H1 (cell line): ENCODE results near the gene MRPS25. TPM values are rescaled to one million over a fixed set of nuclear protein-coding genes. Genes with fewer than 3 reads are reported as not detected.

ENCODE experiments used
- CTCF ChIA-PET: fragments of 300-600 bp; sonication (Branson Sonifier 250); formaldehyde crosslinking; loops from one replicate; lab custom pipeline; 2021; ENCODE audit not compliant: partially characterized antibody; lab: Charles Lee
- POLR2A ChIA-PET: fragments of 300-600 bp; sonication (Branson Sonifier 250); formaldehyde crosslinking; loops from one replicate; lab custom pipeline; 2021; ENCODE audit warnings: inconsistent platforms; ENCODE audit not compliant: partially characterized antibody; lab: Charles Lee
- DNase-seq, 2 experiments: peaks; one replicate each; pipeline versions ENCODE4 v3.0.0 to v3.0.0-alpha.2; 2010 to 2022; ENCODE audit warnings: low spot score in 2 of 2, low read depth in 1 of 2, mixed read lengths in 1 of 2
- FAIRE-seq: peaks from 2 replicates; lab custom pipeline; 2011; peaks lifted over from hg19 to GRCh38; lab: Jason Lieb, UNC
- H2AFZ ChIP-seq: 2 replicates; pipeline ENCODE4 v1.8.1; 2012; ENCODE audit warnings: low read length, inconsistent platforms
- H2AK5ac ChIP-seq: 2 replicates; pipeline ENCODE4 v1.6.1; 2013; ENCODE audit warnings: low read depth, low read length
- H2BK120ac ChIP-seq: replicated peaks from 2 replicates; pipeline ENCODE3; 2013; ENCODE audit warnings: low read depth, low read length, inconsistent platforms
- H2BK12ac ChIP-seq: 2 replicates; pipeline ENCODE4 v1.6.1; 2013; ENCODE audit warnings: low read depth, low read length
- H2BK15ac ChIP-seq: 2 replicates; pipeline ENCODE4 v1.6.1; 2013; ENCODE audit warnings: low read length
- H2BK20ac ChIP-seq: 2 replicates; pipeline ENCODE4 v1.6.1; 2013; ENCODE audit warnings: low read length
- H2BK5ac ChIP-seq: 2 replicates; pipeline ENCODE4 v1.6.1; 2013; ENCODE audit warnings: low read depth, low read length
- H3K14ac ChIP-seq: 2 replicates; pipeline ENCODE4 v1.6.1; 2013; ENCODE audit warnings: inconsistent platforms; ENCODE audit not compliant: insufficient read length
- H3K18ac ChIP-seq: 2 replicates; pipeline ENCODE4 v1.6.1; 2013; ENCODE audit warnings: low read length; ENCODE audit errors: extremely low read depth
- H3K23ac ChIP-seq: 2 replicates; pipeline ENCODE4 v1.6.1; 2013; ENCODE audit warnings: inconsistent platforms; ENCODE audit not compliant: insufficient read length
- H3K23me2 ChIP-seq: 2 replicates; pipeline ENCODE4 v1.6.1; 2013; ENCODE audit warnings: low read depth, low read length
- H3K27ac ChIP-seq: 2 replicates; pipeline ENCODE4 v1.6.1; 2011; ENCODE audit warnings: low read depth, low read length, inconsistent platforms
- H3K27me3 ChIP-seq, 4 experiments: replicated peaks in 1 of 4; 1 replicate in 1 of 4; 2 replicates in 3 of 4; pipeline versions ENCODE4 v1.6.1 to v1.8.1; 2011 to 2013; ENCODE audit warnings: low read length in 3 of 4, mild to moderate bottlenecking in 3 of 4, inconsistent platforms in 2 of 4, mixed read lengths in 2 of 4, moderate library complexity in 1 of 4; ENCODE audit not compliant: control insufficient read depth in 3 of 4, insufficient read depth in 3 of 4; ENCODE audit errors: extremely low read depth in 1 of 4
- H3K36me3 ChIP-seq, 4 experiments: 2 replicates each; pipeline versions ENCODE4 v1.6.1 to v1.8.1; 2011 to 2013; ENCODE audit warnings: mild to moderate bottlenecking in 4 of 4, low read length in 3 of 4, moderate library complexity in 2 of 4, control low read depth in 1 of 4, inconsistent platforms in 1 of 4; ENCODE audit not compliant: insufficient read depth in 4 of 4, control insufficient read depth in 2 of 4
- H3K4ac ChIP-seq: replicated peaks from 2 replicates; pipeline ENCODE3; 2013; ENCODE audit warnings: low read length, low read depth, mixed read lengths, inconsistent platforms; ENCODE audit not compliant: insufficient read length
- H3K4me1 ChIP-seq, 4 experiments: replicated peaks in 1 of 4; 1 replicate in 1 of 4; 2 replicates in 3 of 4; pipeline versions ENCODE4 v1.6.1 to v1.8.1; 2011 to 2013; ENCODE audit warnings: low read length in 3 of 4, inconsistent platforms in 2 of 4, mixed read lengths in 1 of 4; ENCODE audit not compliant: insufficient read depth in 4 of 4, control insufficient read depth in 3 of 4
- H3K4me2 ChIP-seq, 2 experiments: 2 replicates each; pipeline versions ENCODE4 v1.6.1 to v1.8.1; 2011 to 2013; ENCODE audit warnings: low read depth in 2 of 2, low read length in 2 of 2, control low read depth in 1 of 2, inconsistent platforms in 1 of 2, mild to moderate bottlenecking in 1 of 2; ENCODE audit not compliant: insufficient read depth in 1 of 2
- H3K4me3 ChIP-seq, 4 experiments: fragments of 200-600, 300-600 bp in 1 of 4; sonication (generic), shearing (Covaris generic), sonication (Bioruptor Twin) in 1 of 4; 2 replicates each; pipeline versions ENCODE4 v1.5.1 to v1.8.1; 2011 to 2016; ENCODE audit warnings: low read length in 4 of 4, low read depth in 3 of 4, control low read depth in 2 of 4, inconsistent platforms in 2 of 4, mild to moderate bottlenecking in 2 of 4, mixed read lengths in 1 of 4, moderate library complexity in 1 of 4; ENCODE audit not compliant: insufficient read depth in 2 of 4; ENCODE audit errors: extremely low read depth in 1 of 4
- H3K56ac ChIP-seq: replicated peaks from 2 replicates; pipeline ENCODE3; 2013; ENCODE audit warnings: low read depth, mild to moderate bottlenecking, mixed read lengths, low read length, inconsistent platforms; ENCODE audit not compliant: insufficient read length
- H3K79me1 ChIP-seq: 2 replicates; pipeline ENCODE4 v1.6.1; 2013; ENCODE audit warnings: low read depth, low read length, control low read depth
- H3K79me2 ChIP-seq, 2 experiments: 2 replicates each; pipeline versions ENCODE4 v1.6.1 to v1.8.1; 2012 to 2013; ENCODE audit warnings: low read length in 2 of 2, mild to moderate bottlenecking in 2 of 2, inconsistent platforms in 1 of 2; ENCODE audit not compliant: insufficient read depth in 2 of 2, control insufficient read depth in 1 of 2
- H3K9ac ChIP-seq, 4 experiments: replicated peaks in 1 of 4; 1 replicate in 1 of 4; 2 replicates in 3 of 4; pipeline versions ENCODE4 v1.6.1 to v1.8.1; 2011 to 2013; ENCODE audit warnings: low read depth in 3 of 4, low read length in 3 of 4, control low read depth in 2 of 4, mild to moderate bottlenecking in 2 of 4, moderate library complexity in 2 of 4, inconsistent platforms in 1 of 4; ENCODE audit errors: extremely low read depth in 1 of 4
- H3K9me3 ChIP-seq, 2 experiments: 2 replicates each; pipeline versions ENCODE4 v1.6.1 to v1.8.1; 2012 to 2013; ENCODE audit warnings: mild to moderate bottlenecking in 2 of 2, moderate library complexity in 2 of 2, control low read depth in 1 of 2, inconsistent platforms in 1 of 2, low read depth in 1 of 2, low read length in 1 of 2, mixed read lengths in 1 of 2; ENCODE audit not compliant: insufficient read depth in 2 of 2
- H4K20me1 ChIP-seq, 2 experiments: replicated peaks in 1 of 2; 2 replicates each; pipeline versions ENCODE3 to v1.8.1; 2011 to 2013; ENCODE audit warnings: inconsistent platforms in 2 of 2, low read length in 2 of 2, mild to moderate bottlenecking in 1 of 2; ENCODE audit not compliant: insufficient read depth in 2 of 2, control insufficient read depth in 1 of 2
- H4K5ac ChIP-seq: 2 replicates; pipeline ENCODE4 v1.6.1; 2013; ENCODE audit warnings: low read length, low read depth, mixed read lengths, inconsistent platforms; ENCODE audit not compliant: insufficient read length
- H4K8ac ChIP-seq: 2 replicates; pipeline ENCODE4 v1.8.0; 2013; ENCODE audit warnings: mild to moderate bottlenecking, moderate library complexity, low read length, inconsistent platforms; ENCODE audit not compliant: insufficient read depth; ENCODE audit errors: extremely low read depth
- H4K91ac ChIP-seq: replicated peaks from 2 replicates; pipeline ENCODE3; 2013; ENCODE audit warnings: low read length, mixed read lengths, inconsistent platforms; ENCODE audit not compliant: insufficient read length
- ASH2L ChIP-seq: fragments of 200-600, 300-600 bp; sonication (generic); IDR thresholded peaks from one replicate; pipeline ENCODE4 v1.7.1; 2017; ENCODE audit warnings: low read length
- CREB1 ChIP-seq: IDR thresholded peaks from 2 replicates; pipeline ENCODE4 v1.6.1; 2012; ENCODE audit warnings: inconsistent platforms
- JUN ChIP-seq: IDR thresholded peaks from 2 replicates; pipeline ENCODE4 v1.6.1; 2011; ENCODE audit warnings: low read depth, mild to moderate bottlenecking, improper control_type of control experiment, low read length
- MAFK ChIP-seq: IDR thresholded peaks from 2 replicates; pipeline ENCODE4 v1.6.1; 2012; ENCODE audit warnings: low read depth, mild to moderate bottlenecking, improper control_type of control experiment, low read length
- PHF8 ChIP-seq: fragments of 200-600 bp; sonication (generic); conservative IDR thresholded peaks from 2 replicates; pipeline ENCODE4 v1.7.1; 2012; ENCODE audit warnings: low read depth, mild to moderate bottlenecking, inconsistent platforms, low read length, moderate library complexity
- POLR2AphosphoS5 ChIP-seq: IDR thresholded peaks from 2 replicates; pipeline ENCODE4 v1.6.1; 2011; ENCODE audit warnings: low read depth, low read length
- RBBP5 ChIP-seq: IDR thresholded peaks from 2 replicates; pipeline ENCODE4 v1.7.1; 2012; ENCODE audit warnings: low read depth, mild to moderate bottlenecking, inconsistent platforms, low read length, moderate library complexity, borderline replicate concordance
- RNF2 ChIP-seq: fragments of 200-900, 300-1000 bp; sonication (generic); IDR thresholded peaks from 2 replicates; pipeline ENCODE4 v1.7.1; 2016; ENCODE audit warnings: borderline replicate concordance, low read depth, mild to moderate bottlenecking, antibody characterized with exemption, low read length; ENCODE audit not compliant: poor library complexity, severe bottlenecking; ENCODE audit errors: missing control alignments
- SIX5 ChIP-seq: IDR thresholded peaks from 2 replicates; pipeline ENCODE4 v1.6.1; 2011; ENCODE audit warnings: mild to moderate bottlenecking, low read depth, low read length
- TAF7 ChIP-seq: optimal IDR thresholded peaks from 2 replicates; pipeline ENCODE3; 2011; ENCODE audit warnings: low read depth, mild to moderate bottlenecking, inconsistent platforms, low read length, moderate library complexity, borderline replicate concordance
- YY1 ChIP-seq: IDR thresholded peaks from 2 replicates; pipeline ENCODE4 v1.6.1; 2011; ENCODE audit warnings: low read depth, mild to moderate bottlenecking, low read length
- WGBS, 2 experiments: shearing (Covaris generic) in 1 of 2; methylation state at CpG; one replicate each; pipeline versions ENCODE4 v1.1.6 to v1.1.7; 2013 to 2015; ENCODE audit warnings: low lambda C conversion rate in 2 of 2, mixed read lengths in 2 of 2, inconsistent platforms in 1 of 2, low coverage in 1 of 2, missing lambda C conversion rate in 1 of 2; ENCODE audit not compliant: insufficient replicate concordance in 2 of 2, insufficient coverage in 1 of 2, insufficient read length in 1 of 2; ENCODE audit errors: extremely low coverage in 1 of 2, missing lambda C conversion rate in 1 of 2; 5-methylcytosine and 5-hydroxymethylcytosine counted together
- polyA plus RNA-seq, 7 experiments: library from polyadenylated mRNA; depleted of rRNA in 3 of 7; stranded (reverse) in 5 of 7; unstranded in 2 of 7; fragments of >200 nt in 5 of 7; fragments of 200-250 nt in 2 of 7; gene quantifications; 1 replicate in 5 of 7; 2 replicates in 1 of 7; 4 replicates in 1 of 7; pipeline versions ENCODE4 v1.2.1 to v1.2.3, GENCODE V29; 2011 to 2013; ENCODE audit warnings: missing spikeins in 2 of 7, mixed read lengths in 2 of 7
- total RNA-seq: library from RNA; stranded (reverse); fragmentation: NEBNext Ultra II Directional; extraction: Animal tissue kit (Norgen Biotek cat#: 25700); gene quantifications from 2 replicates; pipeline ENCODE4 v1.2.1, GENCODE V29; 2021
- TF ChIP-seq, protein P1 (sequence below): IDR thresholded peaks from 2 replicates; pipeline ENCODE4 v1.6.1; 2012; ENCODE audit warnings: inconsistent platforms

The MRPS25 gene
- total and polyA plus RNA-seq, 2 of the 8 experiments (the other 6 are each of a cell fraction or from before 2014, with no cell fraction given), result 23.0 to 56.5 TPM

DNA sequence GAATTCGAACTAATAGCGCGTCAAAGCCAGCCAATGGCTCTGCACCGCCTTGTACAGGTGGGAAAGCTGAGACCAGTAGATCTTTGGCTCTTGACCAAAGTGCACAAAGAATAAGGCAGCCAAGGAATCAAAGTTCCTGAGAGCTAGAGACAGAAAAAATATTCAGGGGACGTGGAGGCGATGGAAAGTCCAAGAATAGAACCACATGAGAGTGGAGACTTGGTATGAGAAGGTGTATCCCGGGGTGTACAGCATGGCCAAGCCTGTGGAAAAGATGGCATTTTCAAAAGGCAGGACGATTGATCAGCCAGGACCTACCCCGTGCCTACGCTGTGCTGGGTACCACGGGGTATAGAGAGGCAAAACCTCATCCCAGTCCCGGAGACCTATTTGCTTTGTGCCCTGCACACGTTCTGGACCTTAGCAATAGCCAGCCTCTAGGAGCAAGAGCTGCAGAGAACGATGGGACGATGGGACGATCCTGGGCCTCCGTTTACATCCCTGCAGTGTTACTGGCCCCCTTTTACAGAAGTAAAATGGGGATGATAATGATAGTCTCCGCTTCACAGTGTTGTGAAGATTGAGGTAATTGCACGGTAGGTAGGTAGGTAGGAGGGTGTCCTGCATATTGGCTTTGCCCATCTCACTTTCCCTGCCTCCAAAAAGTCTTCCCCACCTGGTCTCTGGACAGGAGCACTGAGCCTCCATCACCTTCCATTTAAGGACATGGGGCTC is 34.4 kb upstream of the MRPS25 start:
- ChIA-PET CTCF (interaction anchor here (1.3 to 2.1 kb wide), 2 partner anchors 9 to 35 kb away, joined by 3 to 8 read pairs; no protein-coding TSS in a partner anchor), POLR2A (interaction anchor here (0.7 to 1.8 kb wide), 7 partner anchors 8 to 110 kb away, joined by 3 to 6 read pairs (median 3); no protein-coding TSS in a partner anchor)
- H3K4ac ChIP-seq, result peak overlapping the region; percentile 73
- peaks cover 0 to 3% of the 10 kb centered on the region in 2 experiments for H4K20me1 ChIP-seq
- peak overlapping the region; percentile 93 for H2BK12ac ChIP-seq
- DNase-seq (no peak), FAIRE-seq (no peak)
- H3K9me3 ChIP-seq, result no peaks in the 10 kb centered on the region
- no peaks in the 10 kb centered on the region for H3K27me3 ChIP-seq
- peak overlapping the region; percentile 94 for H4K91ac ChIP-seq
- peaks cover 9% of the 10 kb centered on the region for H3K23me2 ChIP-seq
- H2AK5ac ChIP-seq, result no peak overlapping the region
- peak overlapping the region; percentile 92 for H3K14ac ChIP-seq
- no peak overlapping the region for H2BK20ac ChIP-seq
- peak overlapping the region; percentile 90 for H4K5ac ChIP-seq
- H2BK5ac ChIP-seq, result peak overlapping the region; percentile 94; the same call in 1 of the 2 replicates
- H3K4me3 ChIP-seq, result peak overlapping the region; percentile 93 to 100 (median 97)
- H3K18ac ChIP-seq, result peak overlapping the region; percentile 99
- WGBS, 2 experiments, result 24% methylated on average over 19 of the region's 19 CpGs; no CpG with 5 or more reads in 1 of the 2 experiments
- peaks cover 0 to 9% (median 4%) of the 10 kb centered on the region in 4 experiments; a peak in 4 of 7 replicates for H3K4me1 ChIP-seq
- peak overlapping the region; percentile 97 for H2AFZ ChIP-seq
- H3K27ac ChIP-seq, result peak overlapping the region; percentile 60
- peaks cover 2 to 10% (median 4%) of the 10 kb centered on the region in 4 experiments; a peak in 4 of 8 replicates for H3K36me3 ChIP-seq
- H3K23ac ChIP-seq, result no peak overlapping the region
- H3K79me1 ChIP-seq, result peaks cover 6% of the 10 kb centered on the region
- H3K79me2 ChIP-seq, result peaks cover 0 to 13% of the 10 kb centered on the region in 2 experiments
- no peak overlapping the region for H2BK120ac ChIP-seq
- H2BK15ac ChIP-seq, result peak overlapping the region; percentile 53
- peak overlapping the region; percentile 91 for H3K56ac ChIP-seq
- H4K8ac ChIP-seq, result peak overlapping the region; percentile 98; the same call in 1 of the 2 replicates
- H3K9ac ChIP-seq, result peak overlapping the region in 3 of 4 experiments; percentile 79 to 93 (median 83); a peak in 6 of 7 replicates
- peak overlapping the region; percentile 100 for H3K4me2 ChIP-seq
- TF ChIP-seq YY1, result no peak
- no peak for TF ChIP-seq POLR2AphosphoS5
- peak; percentile 13; the same call in 1 of the 2 replicates for TF ChIP-seq RBBP5
- peak; percentile 83 for TF ChIP-seq PHF8
- no peak for TF ChIP-seq MAFK
- TF ChIP-seq RNF2, result no peak
- peak; percentile 96 for TF ChIP-seq ASH2L
- peak; percentile 12 for TF ChIP-seq TAF7
- TF ChIP-seq CREB1, result no peak
- no peak for TF ChIP-seq JUN
- TF ChIP-seq, protein P1, sequence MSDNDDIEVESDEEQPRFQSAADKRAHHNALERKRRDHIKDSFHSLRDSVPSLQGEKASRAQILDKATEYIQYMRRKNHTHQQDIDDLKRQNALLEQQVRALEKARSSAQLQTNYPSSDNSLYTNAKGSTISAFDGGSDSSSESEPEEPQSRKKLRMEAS, result no peak
- TF ChIP-seq SIX5, result no peak
